Fibroblast of the aortic adventitia (primary cell): ENCODE data around the gene LMCD1. TPM values are rescaled to one million over a fixed set of nuclear protein-coding genes. Genes with fewer than 3 reads are reported as not detected.

ENCODE experiments used
- DNase-seq: peaks from one replicate; pipeline ENCODE4 v3.0.0-alpha.2; 2010; ENCODE audit warnings: low read depth
- H3K4me3 ChIP-seq: 2 replicates; pipeline ENCODE4 v1.5.1; 2011; ENCODE audit warnings: low read depth, mild to moderate bottlenecking, control low read depth, low read length, moderate library complexity
- CTCF ChIP-seq: IDR thresholded peaks from 2 replicates; pipeline ENCODE4 v1.5.1; 2011; ENCODE audit warnings: mild to moderate bottlenecking, low read length, control low read depth, inconsistent platforms; ENCODE audit not compliant: insufficient read depth
- total RNA-seq: library from RNA; depleted of rRNA; stranded (reverse); fragments of >200 nt; gene quantifications from 2 replicates; pipeline ENCODE4 v1.2.3, GENCODE V29; 2012; ENCODE audit warnings: low replicate concordance

The LMCD1 gene
- total RNA-seq, 1 donor: 22.4 TPM

- H3K4me3 ChIP-seq: no peak overlapping the region
- DNase-seq: no peak
- no peak for TF ChIP-seq CTCF
Measured at GRCh38 chr3:8482263-8482662, 19.4 kb upstream of the LMCD1 start.

GRCh38 chr3:8482960-8483665, 18.5 kb upstream of the LMCD1 start:
- peak; percentile 97 for DNase-seq
- H3K4me3 ChIP-seq: no peak overlapping the region
- TF ChIP-seq CTCF: no peak

- H3K4me3 ChIP-seq: no peak overlapping the region
- no peak for TF ChIP-seq CTCF
- no peak for DNase-seq
Measured at GRCh38 chr3:8484409-8485140, 17.0 kb upstream of the LMCD1 start.

- TF ChIP-seq CTCF: no peak
- peak; percentile 40 for DNase-seq
- no peak overlapping the region for H3K4me3 ChIP-seq
Measured at GRCh38 chr3:8485141-8485870, 16.3 kb upstream of the LMCD1 start.

- DNase-seq: no peak
- no peak for TF ChIP-seq CTCF
- H3K4me3 ChIP-seq: no peak overlapping the region
Measured at GRCh38 chr3:8485943-8486342, 15.7 kb upstream of the LMCD1 start.

- H3K4me3 ChIP-seq: no peak overlapping the region
- TF ChIP-seq CTCF: no peak
- DNase-seq: no peak
Measured at GRCh38 chr3:8486434-8486833, 15.2 kb upstream of the LMCD1 start.
